ENCODE measurements around the gene PDS5B. TPM values are rescaled to one million over a fixed set of nuclear protein-coding genes. Genes with fewer than 3 reads are reported as not detected.
"Not testable (repeated sequence)": the region's sequence is repeated elsewhere in the genome, so short reads cannot be mapped to it uniquely, and the experiment has no call there.

The PDS5B gene
- 8.1 and 10.1 TPM in 2 replicates for total RNA-seq (2014; rRNA removed; shearing (Covaris generic))
- polyA plus RNA-seq (2014; cell fraction: nucleus; rRNA removed): 4.0 and 5.3 TPM in 2 replicates

GRCh38 chr13:32586080-32586900 is at the start of gene PDS5B:
TSS of gene PDS5B (plus strand) at chr13:32586452. CDS start at chr13:32648773, 62,321 bp downstream.
- peak; percentile 87 for DNase-seq (ENCODE audit: extremely low read depth, low read depth)

- DNase-seq (ENCODE audit: extremely low read depth, low read depth): no peak
Measured at GRCh38 chr13:32537580-32538142, 48.6 kb upstream of the PDS5B start.

GRCh38 chr13:32538143-32538620 is 48.1 kb upstream of the PDS5B start:
- peak; percentile 3 for DNase-seq (ENCODE audit: extremely low read depth, low read depth)

GRCh38 chr13:32538621-32539246 is 47.5 kb upstream of the PDS5B start, which contains the start of gene N4BP2L2:
TSS of gene N4BP2L2 (minus strand) at chr13:32538795. CDS start at chr13:32537027, 1,768 bp downstream.
- DNase-seq (ENCODE audit: extremely low read depth, low read depth): peak; percentile 92

- no peak for DNase-seq (ENCODE audit: extremely low read depth, low read depth)
Measured at GRCh38 chr13:32542221-32542620, 44.0 kb upstream of the PDS5B start.

- no peak for DNase-seq (ENCODE audit: extremely low read depth, low read depth)
Measured at GRCh38 chr13:32545083-32545482, 41.2 kb upstream of the PDS5B start.

GRCh38 chr13:32548837-32549236 is 37.4 kb upstream of the PDS5B start:
- no peak for DNase-seq (ENCODE audit: extremely low read depth, low read depth)

GRCh38 chr13:32549788-32550187 is 36.5 kb upstream of the PDS5B start:
- no peak for DNase-seq (ENCODE audit: extremely low read depth, low read depth)

- no peak for DNase-seq (ENCODE audit: extremely low read depth, low read depth)
Measured at GRCh38 chr13:32553720-32554119, 32.5 kb upstream of the PDS5B start.

GRCh38 chr13:32555613-32556012 is 30.6 kb upstream of the PDS5B start:
- no peak for DNase-seq (ENCODE audit: extremely low read depth, low read depth)

GRCh38 chr13:32560842-32561241 is 25.4 kb upstream of the PDS5B start:
- DNase-seq (ENCODE audit: extremely low read depth, low read depth): not testable (repeated sequence)

GRCh38 chr13:32575687-32576086 is 10.6 kb upstream of the PDS5B start:
- not testable (repeated sequence) for DNase-seq (ENCODE audit: extremely low read depth, low read depth)

GRCh38 chr13:32577032-32577431 is 9.2 kb upstream of the PDS5B start:
- DNase-seq (ENCODE audit: extremely low read depth, low read depth): no peak

- DNase-seq (ENCODE audit: extremely low read depth, low read depth): no peak
Measured at GRCh38 chr13:32581177-32581786, 5.0 kb upstream of the PDS5B start.

- no peak for DNase-seq (ENCODE audit: extremely low read depth, low read depth)
Measured at GRCh38 chr13:32582281-32582680, 4.0 kb upstream of the PDS5B start.

- DNase-seq (ENCODE audit: extremely low read depth, low read depth): no peak
Measured at GRCh38 chr13:32582991-32583390, 3.3 kb upstream of the PDS5B start.

- no peak for DNase-seq (ENCODE audit: extremely low read depth, low read depth)
Measured at GRCh38 chr13:32585550-32586079, 637 bp upstream of the PDS5B start.

- peak; percentile 14 for DNase-seq (ENCODE audit: extremely low read depth, low read depth)
Measured at GRCh38 chr13:32587011-32587810, 959 bp downstream of the PDS5B start.

- DNase-seq (ENCODE audit: extremely low read depth, low read depth): no peak
Measured at GRCh38 chr13:32587811-32588170, 1.5 kb downstream of the PDS5B start.

- no peak for DNase-seq (ENCODE audit: extremely low read depth, low read depth)
Measured at GRCh38 chr13:32588736-32589135, 2.5 kb downstream of the PDS5B start.
